ENCODE results near the gene UQCC3. TPM values are rescaled to one million over a fixed set of nuclear protein-coding genes. Genes with fewer than 3 reads are reported as not detected.

The UQCC3 gene
- total RNA-seq, 1 donor from 2014 or later = 11.7 TPM

- no peak for TF ChIP-seq CTCF (conservative IDR thresholded peaks at IDR 0.05)
- Mint-ChIP-seq H3K9me3 (no peaks in the 10 kb centered on the region), H3K36me3 (peaks cover 6% of the 10 kb centered on the region), H3K4me3 (peak overlapping the region; percentile 98), H3K27ac (peak overlapping the region; percentile 95), H3K27me3 (no peaks in the 10 kb centered on the region), H3K4me1 (ENCODE audit: unreplicated experiment) (peaks cover 13% of the 10 kb centered on the region)
- DNase-seq (ENCODE audit: extremely low spot score, unreplicated experiment) = no peak
These were observed 6.9 kb upstream of the UQCC3 start for GRCh38 chr11:62664405-62665074.

- Mint-ChIP-seq H3K4me1 (ENCODE audit: unreplicated experiment) (peaks cover 14% of the 10 kb centered on the region), H3K4me3 (peak within 1 kb of the TSS; percentile 98), H3K36me3 (peaks cover 6% of the 10 kb centered on the region), H3K27ac (peak within 1 kb of the TSS; percentile 95), H3K27me3 (no peaks in the 10 kb centered on the region), H3K9me3 (no peaks in the 10 kb centered on the region)
- TF ChIP-seq CTCF (conservative IDR thresholded peaks at IDR 0.05) = no peak
- peak; percentile 98 for DNase-seq (ENCODE audit: extremely low spot score, unreplicated experiment)
These were observed 6.3 kb upstream of the UQCC3 start, which contains the start of the genes C11orf98 and CSKMT for GRCh38 chr11:62665075-62665598. Gene C11orf98 (minus strand): TSS chr11:62665210. CDS start chr11:62665169, 41 bp downstream. Gene CSKMT (plus strand): TSS chr11:62665312. CDS start chr11:62665880, 568 bp downstream.

- Mint-ChIP-seq H3K4me3 (peak overlapping the region; percentile 98), H3K9me3 (no peaks in the 10 kb centered on the region), H3K27ac (peak overlapping the region; percentile 95), H3K36me3 (peaks cover 6% of the 10 kb centered on the region), H3K27me3 (no peaks in the 10 kb centered on the region), H3K4me1 (ENCODE audit: unreplicated experiment) (peaks cover 14% of the 10 kb centered on the region)
- TF ChIP-seq CTCF (conservative IDR thresholded peaks at IDR 0.05) = no peak
- DNase-seq (ENCODE audit: extremely low spot score, unreplicated experiment) = no peak
These were observed 5.7 kb upstream of the UQCC3 start for GRCh38 chr11:62665599-62666258.

- Mint-ChIP-seq H3K27ac (peak overlapping the region; percentile 95), H3K27me3 (no peaks in the 10 kb centered on the region), H3K4me1 (ENCODE audit: unreplicated experiment) (peaks cover 21% of the 10 kb centered on the region), H3K9me3 (no peaks in the 10 kb centered on the region), H3K36me3 (peaks cover 6% of the 10 kb centered on the region), H3K4me3 (peak overlapping the region; percentile 98)
- no peak for TF ChIP-seq CTCF (conservative IDR thresholded peaks at IDR 0.05)
- no peak for DNase-seq (ENCODE audit: extremely low spot score, unreplicated experiment)
These were observed 5.1 kb upstream of the UQCC3 start for GRCh38 chr11:62666259-62666926.

GRCh38 chr11:62667460-62667859 is 4.0 kb upstream of the UQCC3 start:
- no peak for DNase-seq (ENCODE audit: extremely low spot score, unreplicated experiment)
- TF ChIP-seq CTCF (conservative IDR thresholded peaks at IDR 0.05) = no peak
- Mint-ChIP-seq H3K36me3 (peaks cover 9% of the 10 kb centered on the region), H3K27me3 (no peaks in the 10 kb centered on the region), H3K4me3 (peak overlapping the region; percentile 98), H3K27ac (peak overlapping the region; percentile 49), H3K4me1 (ENCODE audit: unreplicated experiment) (peaks cover 24% of the 10 kb centered on the region), H3K9me3 (no peaks in the 10 kb centered on the region)
